Measurements from ENCODE around the gene CD3G. TPM values are rescaled to one million over a fixed set of nuclear protein-coding genes. Genes with fewer than 3 reads are reported as not detected.
"Not testable (repeated sequence)": the region's sequence is repeated elsewhere in the genome, so short reads cannot be mapped to it uniquely, and the experiment has no call there.

Gene CD3G
- total RNA-seq, 2 experiments from 2014 or later, result 102 to 109 TPM

GRCh38 chr11:118305726-118306125, 38.4 kb upstream of the CD3G start:
- Histone ChIP-seq H3K36me3 (ENCODE audit: insufficient read depth, low read length) (peaks cover 37% of the 10 kb centered on the region), H3K4me3 (ENCODE audit: low read length) (peak overlapping the region; percentile 68), H3K27me3 (ENCODE audit: control insufficient read depth in 1 of 2, insufficient read depth in 2 of 2, low read length in 2 of 2) (no peaks in the 10 kb centered on the region), H3K9me3 (ENCODE audit: control insufficient read depth in 1 of 2, insufficient read depth in 1 of 2, low read length in 2 of 2) (no peaks in the 10 kb centered on the region), H3K4me1 (ENCODE audit: insufficient read depth, low read length) (peaks cover 66% of the 10 kb centered on the region), H3K27ac (ENCODE audit: low read depth in 1 of 2, low read length in 2 of 2) (peak overlapping the region; percentile 81 to 88)
- Mint-ChIP-seq H3K4me1 (ENCODE audit: low read depth) (peaks cover 90% of the 10 kb centered on the region), H3K27ac (peak overlapping the region; percentile 100), H3K27me3 (no peaks in the 10 kb centered on the region), H3K36me3 (ENCODE audit: low read depth) (peaks cover 63% of the 10 kb centered on the region), H3K4me3 (peak overlapping the region; percentile 96), H3K9me3 (no peaks in the 10 kb centered on the region)
- DNase-seq (peak in 13 of 14 experiments; percentile 28 to 83 (median 48)), ATAC-seq (ENCODE audit: poor library complexity) (peak; percentile 56)
- no peak for TF ChIP-seq CTCF (IDR thresholded peaks at IDR 0.05)
- POLR2A ChIA-PET, result interaction anchor here (0.8 to 4.5 kb wide), 15 partner anchors 10 to 130 kb away, joined by 3 to 32 read pairs (median 6); partner anchors contain the start of genes JAML, KMT2A, MPZL3 and UBE4A
- CTCF ChIA-PET, result interaction anchor here (1.2 to 4.0 kb wide), 5 partner anchors 10 to 107 kb away, joined by 4 to 19 read pairs (median 6); no protein-coding TSS in a partner anchor
- intact Hi-C loops (cut with DNase I, micrococcal nuclease), result loop anchor here (1.0 to 10.0 kb wide), 6 partner anchors 37 to 134 kb away; partner anchors contain the start of genes CD3D (in 1 of the 2), CD3G (in 1 of the 2), KMT2A (in 1 of the 2) and MPZL3 (in 1 of the 2)

GRCh38 chr11:118306556-118306955, 37.6 kb upstream of the CD3G start:
- TF ChIP-seq CTCF (IDR thresholded peaks at IDR 0.05), result no peak
- peaks cover 68% of the 10 kb centered on the region for H3K4me1 ChIP-seq (ENCODE audit: insufficient read depth, low read length)
- peak overlapping the region; percentile 100 for H3K27ac Mint-ChIP-seq
- peak overlapping the region; percentile 96 for H3K4me3 Mint-ChIP-seq
- intact Hi-C loops (cut with DNase I, micrococcal nuclease), result loop anchor here (2.0 to 10.0 kb wide), 4 partner anchors 36 to 131 kb away; partner anchors contain the start of genes CD3D (in 1 of the 2), KMT2A (in 1 of the 2) and MPZL3 (in 1 of the 2)
- no peaks in the 10 kb centered on the region for H3K27me3 Mint-ChIP-seq
- ChIA-PET CTCF (interaction anchor here (1.2 to 4.0 kb wide), 3 partner anchors 11 to 108 kb away, joined by 4 to 14 read pairs (median 6); no protein-coding TSS in a partner anchor), POLR2A (interaction anchor here (0.6 to 4.5 kb wide), 7 partner anchors 11 to 263 kb away, joined by 3 to 32 read pairs (median 7); partner anchors contain the start of genes MPZL3 and UBE4A)
- H3K4me1 Mint-ChIP-seq (ENCODE audit: low read depth), result peaks cover 92% of the 10 kb centered on the region
- no peaks in the 10 kb centered on the region for H3K9me3 ChIP-seq (ENCODE audit: control insufficient read depth in 1 of 2, insufficient read depth in 1 of 2, low read length in 2 of 2)
- DNase-seq (peak in 4 of 14 experiments; percentile 31 to 58 (median 41)), ATAC-seq (ENCODE audit: poor library complexity) (no peak)
- H3K9me3 Mint-ChIP-seq, result no peaks in the 10 kb centered on the region
- H3K27me3 ChIP-seq (ENCODE audit: control insufficient read depth in 1 of 2, insufficient read depth in 2 of 2, low read length in 2 of 2), result no peaks in the 10 kb centered on the region
- H3K36me3 ChIP-seq (ENCODE audit: insufficient read depth, low read length), result peaks cover 44% of the 10 kb centered on the region
- H3K36me3 Mint-ChIP-seq (ENCODE audit: low read depth), result peaks cover 71% of the 10 kb centered on the region
- peak overlapping the region; percentile 68 for H3K4me3 ChIP-seq (ENCODE audit: low read length)
- peak overlapping the region; percentile 81 to 88 for H3K27ac ChIP-seq (ENCODE audit: low read depth in 1 of 2, low read length in 2 of 2)

GRCh38 chr11:118308995-118309528, 35.1 kb upstream of the CD3G start:
- ChIA-PET CTCF (interaction anchor here (0.7 to 4.0 kb wide), 6 partner anchors 13 to 111 kb away, joined by 3 to 17 read pairs (median 6); no protein-coding TSS in a partner anchor), POLR2A (interaction anchor here (1.1 to 2.4 kb wide), 5 partner anchors 9 to 111 kb away, joined by 3 to 8 read pairs (median 5); partner anchors contain the start of gene JAML)
- H3K9me3 ChIP-seq (ENCODE audit: control insufficient read depth in 1 of 2, insufficient read depth in 1 of 2, low read length in 2 of 2); ATAC-seq (ENCODE audit: poor library complexity); H3K27me3 Mint-ChIP-seq; H3K9me3 Mint-ChIP-seq; H3K27me3 ChIP-seq (ENCODE audit: control insufficient read depth in 1 of 2, insufficient read depth in 2 of 2, low read length in 2 of 2); DNase-seq; H3K4me3 ChIP-seq (ENCODE audit: low read length): not testable (repeated sequence)
- Mint-ChIP-seq H3K27ac (peak overlapping the region; percentile 100), H3K4me1 (ENCODE audit: low read depth) (peaks cover 92% of the 10 kb centered on the region), H3K36me3 (ENCODE audit: low read depth) (peaks cover 94% of the 10 kb centered on the region), H3K4me3 (peak overlapping the region; percentile 96)
- H3K4me1 ChIP-seq (ENCODE audit: insufficient read depth, low read length), result peaks cover 66% of the 10 kb centered on the region
- intact Hi-C loops (cut with DNase I, micrococcal nuclease), result loop anchor here (5.0 to 10.0 kb wide), 3 partner anchors 54 to 128 kb away; partner anchors contain the start of genes KMT2A (in 1 of the 2) and MPZL3 (in 1 of the 2)
- peaks cover 69% of the 10 kb centered on the region for H3K36me3 ChIP-seq (ENCODE audit: insufficient read depth, low read length)
- peak overlapping the region in 1 of 2 donors; percentile 88 for H3K27ac ChIP-seq (ENCODE audit: low read depth in 1 of 2, low read length in 2 of 2)

All from CD4-positive, alpha-beta T cell (primary cell).